Psoas muscle (tissue), 8 donors: ENCODE results near the gene ELP1. TPM values are rescaled to one million over a fixed set of nuclear protein-coding genes. Genes with fewer than 3 reads are reported as not detected.

Experiments used
- ATAC-seq, 4 donors: fragments of 200-7000 bp; cut with Tn5 transposase; one replicate each; pipeline ENCODE4 v1.9.1; 2020; ENCODE audit warnings: moderate library complexity in 3 of 4, mild to moderate bottlenecking in 2 of 4
- DNase-seq, 2 donors: peaks; one replicate each; pipeline ENCODE4 v3.0.0-alpha.2; 2020
- H3K27ac ChIP-seq: fragments of 200-600 bp; one replicate; pipeline ENCODE4 v1.8.0; 2022
- H3K27me3 ChIP-seq, 3 donors: fragments of 200-600 bp in 1 of 3; one replicate each; pipeline versions ENCODE4 v1.6.1 to v1.8.0; 2013 to 2022; ENCODE audit warnings: low read length in 2 of 3, mild to moderate bottlenecking in 2 of 3, moderate library complexity in 1 of 3; ENCODE audit not compliant: insufficient read depth in 3 of 3
- H3K36me3 ChIP-seq, 2 donors: fragments of 200-600 bp in 1 of 2; one replicate each; pipeline versions ENCODE4 v1.6.1 to v1.8.0; 2013 to 2022; ENCODE audit warnings: low read depth in 1 of 2, mild to moderate bottlenecking in 1 of 2, moderate library complexity in 1 of 2; ENCODE audit not compliant: insufficient read depth in 1 of 2
- H3K4me1 ChIP-seq: fragments of 200-600 bp; one replicate; pipeline ENCODE4 v1.8.0; 2022
- H3K4me3 ChIP-seq: fragments of 200-600 bp; one replicate; pipeline ENCODE4 v1.8.0; 2022; ENCODE audit warnings: mild to moderate bottlenecking
- H3K9me3 ChIP-seq: fragments of 200-600 bp; one replicate; pipeline ENCODE4 v1.8.0; 2022
- WGBS, 3 donors: extraction: QIAGEN DNeasy Blood & Tissue Kit; methylation state at CpG; one replicate each; pipeline versions ENCODE4 v1.1.6 to v1.1.7; 2013; 5-methylcytosine and 5-hydroxymethylcytosine counted together
- intact Hi-C, 2 donors: fragments of 100-400 bp; cut with DNase I; formaldehyde crosslinking; loops; one replicate each; pipeline versions ENCODE4 v1.11.0 to v1.14.2; 2022
- polyA plus RNA-seq, 3 donors: library from polyadenylated mRNA; stranded (reverse); fragments of 200-250 nt; gene quantifications; one replicate each; pipeline ENCODE4 v1.2.3, GENCODE V29; 2013
- total RNA-seq, 4 donors: library from RNA; stranded (reverse); fragmentation: NEBNext Ultra II Directional in 2 of 4; extraction: Animal tissue kit (Norgen Biotek cat#: 25700) in 2 of 4; gene quantifications; one replicate each; pipeline versions ENCODE4 v1.2.1 to v1.2.4, GENCODE V29; 2021 to 2023
- TF ChIP-seq, protein P1 (sequence below): fragments of 200-600 bp; IDR thresholded peaks from one replicate; pipeline ENCODE4 v1.8.0; 2022; ENCODE audit warnings: antibody characterized with exemption
- donor health status: healthy with polysubstance abuse.
- donor health status: DM: no; HTN: no; CAD: no; lungs with moderate emphysema.
- donor health status: Bipolar disorder and iron deficiency.
- donor health status: healthy.
- donor health status: DM: yes; HTN: yes; CAD: no.
- donor health status: DM: no; HTN: no; CAD: no.
- donor health status: DM: no; HTN: no; CAD: no.
- donor health status: DM: yes; HTN: yes; CAD: no.

The ELP1 gene
- total and polyA plus RNA-seq, 7 donors: 9.6 to 21.0 (median 16.8) TPM

DNA sequence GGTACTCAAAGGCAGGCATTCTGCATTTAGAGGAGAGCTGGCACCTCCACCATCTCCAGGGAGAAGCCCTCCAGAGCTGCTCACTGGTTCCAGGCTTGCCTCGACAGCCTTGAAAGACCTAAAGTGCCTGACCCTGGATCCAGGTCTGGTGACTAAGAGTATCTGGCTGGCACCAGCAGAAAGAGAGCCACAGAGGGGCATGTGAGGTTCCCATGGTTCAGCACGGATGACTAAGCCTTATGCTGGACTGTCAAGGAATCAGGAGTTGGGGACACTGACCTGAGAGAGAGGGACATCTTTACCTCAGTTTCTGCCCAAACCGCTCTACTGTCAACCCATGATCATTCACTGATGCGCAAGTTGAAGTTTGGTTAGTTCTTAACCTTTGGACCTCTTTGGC, 68.9 kb downstream of the ELP1 start:
- Histone ChIP-seq H3K27ac (no peak overlapping the region), H3K4me3 (no peak overlapping the region), H3K36me3 (peaks cover 0 to 23% of the 10 kb centered on the region in 2 donors), H3K4me1 (no peaks in the 10 kb centered on the region), H3K27me3 (no peaks in the 10 kb centered on the region), H3K9me3 (no peaks in the 10 kb centered on the region)
- TF ChIP-seq, protein P1, sequence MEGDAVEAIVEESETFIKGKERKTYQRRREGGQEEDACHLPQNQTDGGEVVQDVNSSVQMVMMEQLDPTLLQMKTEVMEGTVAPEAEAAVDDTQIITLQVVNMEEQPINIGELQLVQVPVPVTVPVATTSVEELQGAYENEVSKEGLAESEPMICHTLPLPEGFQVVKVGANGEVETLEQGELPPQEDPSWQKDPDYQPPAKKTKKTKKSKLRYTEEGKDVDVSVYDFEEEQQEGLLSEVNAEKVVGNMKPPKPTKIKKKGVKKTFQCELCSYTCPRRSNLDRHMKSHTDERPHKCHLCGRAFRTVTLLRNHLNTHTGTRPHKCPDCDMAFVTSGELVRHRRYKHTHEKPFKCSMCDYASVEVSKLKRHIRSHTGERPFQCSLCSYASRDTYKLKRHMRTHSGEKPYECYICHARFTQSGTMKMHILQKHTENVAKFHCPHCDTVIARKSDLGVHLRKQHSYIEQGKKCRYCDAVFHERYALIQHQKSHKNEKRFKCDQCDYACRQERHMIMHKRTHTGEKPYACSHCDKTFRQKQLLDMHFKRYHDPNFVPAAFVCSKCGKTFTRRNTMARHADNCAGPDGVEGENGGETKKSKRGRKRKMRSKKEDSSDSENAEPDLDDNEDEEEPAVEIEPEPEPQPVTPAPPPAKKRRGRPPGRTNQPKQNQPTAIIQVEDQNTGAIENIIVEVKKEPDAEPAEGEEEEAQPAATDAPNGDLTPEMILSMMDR: no peak
- ATAC-seq: peak in 3 of 4 donors; percentile 57 to 78 (median 66)
- no peak for DNase-seq
- WGBS, 3 donors: 73 to 85% (median 78%) methylated on average over 4 of the region's 4 CpGs
- intact Hi-C loops: no loop called here

DNA sequence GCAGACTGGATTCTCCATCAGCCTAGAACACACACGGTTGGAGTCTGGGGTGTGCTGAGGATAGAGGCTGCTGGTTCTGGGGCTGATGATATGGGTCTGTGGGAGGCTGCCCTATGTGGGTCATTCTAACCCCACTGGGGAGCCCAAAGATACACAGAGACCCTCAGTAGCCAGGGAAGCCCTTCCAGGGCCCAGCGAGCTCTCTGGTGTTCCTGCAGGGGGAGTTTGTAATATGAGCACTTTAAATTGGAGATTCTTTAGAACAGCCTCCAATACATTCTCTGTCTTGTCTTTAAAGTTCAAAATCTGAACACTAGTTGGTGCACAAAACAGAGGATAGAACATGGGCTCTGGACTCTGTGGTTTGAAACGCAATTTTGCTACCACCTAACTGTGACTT, 69.5 kb downstream of the ELP1 start:
- Histone ChIP-seq H3K4me1 (no peaks in the 10 kb centered on the region), H3K27me3 (no peaks in the 10 kb centered on the region), H3K4me3 (no peak overlapping the region), H3K36me3 (peaks cover 0 to 22% of the 10 kb centered on the region in 2 donors), H3K9me3 (no peaks in the 10 kb centered on the region), H3K27ac (no peak overlapping the region)
- WGBS, 3 donors: 74 to 79% (median 78%) methylated on average over 3 of the region's 3 CpGs
- TF ChIP-seq, protein P1: no peak
- ATAC-seq (no peak), DNase-seq (no peak)
- intact Hi-C loops: no loop called here

DNA sequence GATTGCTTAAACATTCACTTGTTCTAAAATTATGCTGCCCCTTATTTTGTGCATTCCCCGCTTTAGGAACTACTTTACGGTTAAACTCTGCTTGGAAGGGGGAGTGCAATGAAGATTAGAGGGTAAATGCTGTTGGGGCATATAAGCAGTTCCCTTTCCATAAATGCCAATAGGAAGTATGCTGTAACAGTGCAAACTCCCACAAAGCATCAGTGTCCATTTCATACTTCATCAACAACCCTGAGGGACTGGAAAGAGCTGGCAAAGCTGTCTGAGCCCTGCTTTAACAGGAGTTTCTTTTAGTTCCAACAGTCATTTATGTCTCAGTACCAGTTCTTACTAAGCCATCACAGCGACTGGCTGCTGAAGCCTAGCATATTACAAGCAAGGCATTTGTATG, 70.0 kb downstream of the ELP1 start:
- Histone ChIP-seq H3K27ac (no peak overlapping the region), H3K36me3 (peaks cover 0 to 16% of the 10 kb centered on the region in 2 donors), H3K27me3 (no peaks in the 10 kb centered on the region), H3K4me3 (no peak overlapping the region), H3K4me1 (no peaks in the 10 kb centered on the region), H3K9me3 (no peaks in the 10 kb centered on the region)
- ATAC-seq: no peak
- 83 to 94% (median 86%) methylated on average over 3 of the region's 3 CpGs for WGBS, 3 donors
- TF ChIP-seq, protein P1: no peak
- intact Hi-C loops: no loop called here
- DNase-seq: no peak

DNA sequence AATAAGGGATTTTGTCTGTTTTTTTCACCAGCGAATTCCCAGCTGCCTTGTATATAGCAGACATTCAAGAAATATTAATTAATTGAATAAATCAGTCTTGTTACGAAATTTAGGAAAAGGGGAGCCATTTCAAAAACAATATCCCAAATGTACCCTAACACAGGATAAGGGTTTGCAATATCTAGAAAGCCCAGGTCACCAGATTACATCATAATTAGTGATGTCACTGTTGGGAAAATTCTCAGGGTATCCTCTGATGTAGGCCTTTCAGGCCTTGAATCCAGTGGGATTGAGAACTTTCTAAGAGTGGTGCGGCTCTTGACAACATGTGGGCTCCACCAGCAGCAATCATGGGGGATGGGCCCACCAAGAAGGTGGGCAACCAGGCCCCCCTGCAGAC, 71.9 kb downstream of the ELP1 start, which contains the start of gene ACTL7A:
TSS of gene ACTL7A (plus strand) at position 270 of the 400 bp plus-strand sequence. CDS start at position 327, 57 bp downstream.
- H3K4me3 ChIP-seq: no peak within 1 kb of the TSS
- no peaks in the 10 kb centered on the region for H3K36me3 ChIP-seq
- H3K4me1 ChIP-seq: no peaks in the 10 kb centered on the region
- DNase-seq (no peak), ATAC-seq (no peak)
- intact Hi-C loops: no loop called here
- no peaks in the 10 kb centered on the region for H3K9me3 ChIP-seq
- 95 to 98% (median 96%) methylated on average over 3 of the region's 3 CpGs for WGBS, 3 donors
- TF ChIP-seq, protein P1: no peak
- no peak within 1 kb of the TSS for H3K27ac ChIP-seq
- no peaks in the 10 kb centered on the region for H3K27me3 ChIP-seq

DNA sequence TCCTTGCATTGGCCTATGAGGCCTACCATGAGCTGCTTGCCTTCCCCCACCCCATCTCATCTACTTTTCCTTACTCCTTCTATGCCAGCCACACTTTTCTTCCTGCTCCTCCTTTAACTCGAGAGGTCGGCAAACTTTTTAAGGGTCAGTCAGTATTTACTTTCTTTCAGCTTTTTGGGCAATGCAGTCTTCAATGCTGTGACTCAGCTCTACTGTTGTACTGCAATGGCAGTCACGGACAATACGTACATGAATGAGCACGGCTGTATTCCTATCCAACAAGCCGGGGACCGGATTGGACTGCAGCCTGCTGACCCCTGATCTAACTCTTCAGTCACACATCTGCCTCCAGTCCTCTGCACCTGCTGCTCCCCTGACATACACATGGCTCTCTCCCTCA, 72.5 kb downstream of the ELP1 start:
- intact Hi-C loops: no loop called here
- Histone ChIP-seq H3K4me1 (no peaks in the 10 kb centered on the region), H3K4me3 (no peak overlapping the region), H3K27ac (no peak overlapping the region), H3K36me3 (no peaks in the 10 kb centered on the region), H3K27me3 (no peaks in the 10 kb centered on the region), H3K9me3 (no peaks in the 10 kb centered on the region)
- WGBS, 3 donors: 63 to 73% (median 66%) methylated on average over 7 of the region's 7 CpGs
- DNase-seq (no peak), ATAC-seq (no peak)
- TF ChIP-seq, protein P1: no peak
